CD4-positive, alpha-beta T cell treated with Interleukin-12 subunit alpha and Interleukin-12 subunit beta, for 1 hour (primary cell): ENCODE results near the gene RAI14.

Experiments used
- DNase-seq: peaks from one replicate; pipeline ENCODE4 v3.0.0-alpha.2; 2020

Gene RAI14

GRCh38 chr5:34656001-34656699, at the start of gene RAI14:
Gene RAI14 (plus strand): TSS chr5:34656328. CDS start chr5:34686920, 30,592 bp downstream.
- DNase-seq: peak; percentile 16

GRCh38 chr5:34608368-34608767, 47.8 kb upstream of the RAI14 start:
- no peak for DNase-seq

DNA sequence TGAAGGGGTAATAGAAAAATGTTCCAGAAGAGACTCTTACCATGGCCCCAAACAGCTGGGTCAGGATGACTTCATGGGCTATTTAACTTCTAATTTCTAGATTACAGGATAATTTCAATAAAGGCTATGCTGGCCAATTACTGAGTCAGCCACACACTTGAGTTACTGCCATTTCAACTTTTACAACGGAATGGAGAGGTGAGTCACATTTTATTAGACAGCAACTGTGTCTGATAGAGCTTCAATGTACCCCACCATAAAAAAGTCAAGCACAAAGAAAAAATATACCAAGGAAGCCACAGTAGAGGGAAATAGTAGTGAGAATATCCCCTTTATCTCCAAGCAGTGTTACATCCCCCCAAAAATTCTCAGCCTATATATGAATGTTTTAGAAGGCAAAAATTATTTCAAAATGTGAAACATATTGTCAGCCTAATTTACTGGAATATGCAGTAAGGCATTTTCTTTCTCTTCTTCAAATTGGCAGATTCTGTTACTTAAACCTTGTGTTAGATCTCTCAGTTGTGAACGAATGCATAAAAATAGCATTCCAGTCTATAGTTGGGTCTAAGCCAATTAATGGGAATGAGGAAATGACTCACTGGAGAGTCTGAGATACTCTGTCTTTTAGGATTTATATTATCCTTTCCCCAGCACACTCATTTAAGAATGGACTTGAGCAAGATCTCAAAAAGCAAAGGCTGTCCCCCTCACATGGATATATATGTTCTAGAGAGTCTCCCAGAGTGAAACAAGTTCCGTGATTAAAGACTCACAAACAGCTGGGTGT, 47.1 kb upstream of the RAI14 start:
- no peak for DNase-seq

DNA sequence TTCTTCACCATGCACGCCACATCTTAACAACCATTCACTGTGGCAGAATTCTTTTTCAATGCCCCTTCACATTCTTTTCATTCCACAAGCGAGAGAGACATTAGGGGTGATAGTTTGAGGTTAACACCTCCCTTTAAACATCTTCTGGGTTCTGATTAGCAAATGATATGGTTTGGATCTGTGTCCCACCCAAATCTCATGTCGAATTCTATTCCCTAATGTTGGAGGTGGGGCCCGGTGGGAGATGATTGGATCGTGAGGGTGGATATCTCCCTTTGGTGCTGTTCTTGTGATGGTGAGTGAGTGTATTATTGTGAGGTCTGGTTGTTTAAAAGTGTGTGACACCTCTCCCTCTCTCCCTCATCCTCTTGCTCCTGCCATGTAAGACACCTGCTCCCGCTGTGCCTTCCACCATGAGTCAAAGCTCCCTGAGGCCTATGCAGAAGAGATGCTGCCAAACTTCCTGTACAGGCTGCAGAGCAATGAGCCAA, 46.1 kb upstream of the RAI14 start:
- no peak for DNase-seq

- no peak for DNase-seq
Observed at GRCh38 chr5:34610546-34610945, 45.6 kb upstream of the RAI14 start.

- no peak for DNase-seq
Observed at GRCh38 chr5:34611464-34612415, 44.4 kb upstream of the RAI14 start.

- DNase-seq: no peak
Observed at GRCh38 chr5:34616651-34617050, 39.5 kb upstream of the RAI14 start.

DNA sequence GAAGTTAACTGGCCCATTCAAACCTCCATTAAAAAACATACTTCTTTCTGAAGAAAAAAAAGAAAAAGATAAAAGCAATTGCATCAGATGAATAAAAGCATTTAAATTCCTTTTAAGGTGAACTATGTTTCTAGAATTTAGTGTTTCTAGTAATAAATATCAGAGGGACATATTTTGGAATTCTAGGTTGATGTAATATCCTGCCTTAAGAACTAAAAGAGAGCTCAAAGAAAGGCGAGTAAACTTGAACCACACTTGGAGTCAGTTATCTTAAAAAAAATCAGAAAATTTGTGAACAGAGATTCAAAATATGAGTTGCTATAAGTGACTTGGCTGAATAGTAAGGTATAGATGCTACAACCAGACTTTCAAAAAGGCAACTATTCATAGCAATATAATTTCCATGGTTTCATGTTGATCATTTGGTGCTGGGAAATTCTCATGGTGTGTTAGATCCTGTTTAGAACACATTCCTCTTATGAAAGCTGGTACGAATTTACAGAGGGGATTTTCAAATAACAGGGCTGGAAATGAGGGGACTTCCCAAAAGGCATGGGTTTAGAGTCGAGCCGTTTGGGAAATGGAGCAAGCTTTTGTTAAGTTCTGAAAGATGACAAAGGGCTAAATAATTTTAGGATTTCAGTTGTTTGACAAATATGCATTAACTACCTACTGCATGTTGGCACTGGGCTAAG, 37.6 kb upstream of the RAI14 start:
- DNase-seq: no peak

DNA sequence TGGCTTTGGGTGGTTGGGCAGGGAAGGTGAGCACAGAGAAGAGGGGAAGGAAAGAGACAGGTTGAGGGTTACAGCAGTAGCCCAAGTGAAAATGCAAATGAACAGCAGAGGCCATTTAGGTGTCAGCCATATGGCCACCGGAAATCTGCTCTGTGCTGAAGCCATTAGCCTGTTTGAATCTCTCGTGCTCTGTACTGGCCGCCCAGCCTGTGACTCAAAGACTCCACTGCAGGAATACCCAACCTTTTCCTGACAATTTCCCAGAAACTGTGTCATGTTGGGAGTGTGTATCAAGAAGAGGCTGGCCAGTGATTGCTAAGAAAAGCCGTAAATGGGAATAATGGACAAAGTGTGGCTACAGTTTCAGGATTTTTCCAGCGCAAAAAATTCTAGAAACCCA, 35.9 kb upstream of the RAI14 start:
- DNase-seq: no peak

GRCh38 chr5:34621277-34622097, 34.6 kb upstream of the RAI14 start:
- no peak for DNase-seq

DNA sequence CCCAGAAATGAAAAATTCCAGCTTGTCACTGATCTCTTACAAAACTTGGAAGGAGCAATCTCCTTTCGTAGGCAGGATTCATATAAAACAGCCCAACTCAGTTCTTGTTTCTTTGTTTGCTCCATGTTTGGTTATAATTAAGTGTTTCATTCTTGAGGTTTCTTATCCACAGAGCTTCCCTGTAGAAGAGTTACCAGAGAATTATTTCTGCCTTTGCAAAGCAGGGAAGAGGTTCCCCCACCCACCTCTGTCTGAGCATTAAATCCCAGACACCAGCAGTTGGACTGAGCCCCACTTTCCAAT, 34.1 kb upstream of the RAI14 start:
- DNase-seq: no peak

DNA sequence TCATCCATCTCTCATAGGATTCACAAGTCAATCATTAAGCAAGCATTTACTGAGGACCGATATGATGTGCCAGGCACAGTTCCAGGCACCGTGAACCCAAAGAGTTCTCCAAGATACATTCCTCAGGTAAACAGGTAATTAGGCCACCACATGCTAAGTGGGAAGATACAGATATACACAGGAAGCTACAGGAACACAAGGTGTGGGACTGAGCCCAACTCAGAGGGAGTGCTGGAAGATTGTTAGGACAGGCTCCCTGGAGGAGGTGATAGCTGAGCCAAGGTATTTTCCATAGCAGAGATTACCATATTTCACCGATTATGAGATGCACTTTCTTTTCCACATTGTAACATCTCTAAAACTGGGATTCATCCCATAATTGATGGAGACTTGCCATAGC, 31.4 kb upstream of the RAI14 start:
- DNase-seq: no peak

GRCh38 chr5:34625246-34625645, 30.9 kb upstream of the RAI14 start:
- DNase-seq: no peak

DNA sequence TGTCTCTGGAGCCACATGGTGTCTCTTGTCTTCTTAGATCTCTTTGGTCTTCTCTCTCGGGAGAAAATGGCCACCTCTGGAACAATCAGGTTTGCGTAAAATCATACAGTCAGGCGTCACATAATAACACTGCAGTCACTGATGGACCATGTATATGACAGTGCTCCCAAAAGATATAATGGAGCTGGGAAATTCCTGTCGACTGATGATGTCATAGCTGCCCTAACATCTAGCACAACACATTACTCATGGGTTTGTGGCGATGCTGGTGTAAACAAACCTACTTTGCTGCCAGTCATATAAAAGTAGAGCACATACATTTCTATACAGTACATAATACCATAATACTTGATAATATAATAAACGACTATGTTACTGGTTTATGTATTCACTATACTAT, 30.1 kb upstream of the RAI14 start:
- no peak for DNase-seq

DNA sequence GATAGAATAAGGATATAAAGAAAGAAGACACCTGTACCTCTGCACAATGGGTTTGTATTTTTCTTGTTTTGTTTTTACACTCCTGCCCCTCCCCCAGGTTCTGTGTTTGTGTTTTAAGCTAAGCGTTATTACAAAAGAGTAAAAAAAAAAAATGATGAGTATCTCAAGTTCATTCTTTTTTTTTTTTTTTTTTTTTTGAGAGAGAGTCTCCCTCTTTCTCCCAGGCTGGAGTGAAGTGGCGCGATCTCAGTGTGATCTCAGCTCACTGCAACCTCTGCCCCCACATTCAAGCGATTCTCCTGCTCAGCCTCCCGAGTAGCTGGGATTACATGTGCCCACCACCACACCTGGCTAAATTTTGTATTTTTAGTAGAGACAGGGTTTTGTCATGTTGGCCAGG, 29.4 kb upstream of the RAI14 start:
- no peak for DNase-seq

DNA sequence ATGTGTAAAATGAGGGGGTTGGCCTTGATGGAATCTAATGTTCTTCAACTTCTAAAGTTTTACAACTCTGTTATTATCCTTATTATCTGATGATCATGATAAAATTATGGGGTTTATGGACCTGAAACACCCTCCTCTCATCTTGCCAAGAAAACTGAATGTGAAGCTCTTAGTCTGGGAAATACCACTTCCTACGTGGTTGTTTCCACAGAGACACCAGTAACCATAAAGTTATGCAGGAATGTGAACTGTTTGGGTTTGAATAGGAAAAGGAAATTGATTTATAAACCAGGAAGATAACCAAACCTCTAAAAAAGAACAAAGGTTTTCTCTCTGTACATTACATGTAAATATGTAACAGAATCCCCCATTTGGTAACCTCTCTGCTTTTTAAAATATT, 28.3 kb upstream of the RAI14 start:
- DNase-seq: no peak

- DNase-seq: no peak
Observed at GRCh38 chr5:34628373-34628772, 27.8 kb upstream of the RAI14 start.

- no peak for DNase-seq
Observed at GRCh38 chr5:34630596-34630995, 25.5 kb upstream of the RAI14 start.

DNA sequence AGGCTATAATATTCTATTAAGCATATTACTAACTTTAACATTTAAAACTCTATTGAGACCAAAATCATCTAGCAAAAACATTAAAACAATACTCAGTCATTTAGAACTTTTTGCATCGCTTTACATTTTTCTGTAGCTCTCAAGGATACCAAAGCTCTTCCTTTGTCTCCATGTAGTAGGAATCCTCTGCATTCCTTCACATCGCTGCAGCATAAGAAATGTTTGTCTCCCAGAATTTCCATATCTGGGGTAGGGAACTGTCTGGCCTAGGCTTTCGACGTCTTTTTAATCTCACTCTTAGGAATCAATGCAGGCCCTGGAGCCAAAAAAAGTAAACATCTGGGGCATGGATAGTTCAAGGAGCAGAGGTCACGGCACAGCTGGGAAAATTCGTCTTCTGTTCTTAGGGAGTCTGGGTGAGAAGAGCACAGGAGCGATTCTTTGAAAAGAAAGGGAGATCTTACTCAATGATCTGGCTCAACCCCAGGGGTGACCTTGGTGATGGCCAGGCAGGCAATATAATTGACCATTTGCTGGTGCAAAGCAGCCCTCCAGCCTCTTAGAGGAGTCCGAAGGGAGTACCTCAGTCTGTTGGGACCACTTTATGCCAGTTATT, 23.2 kb upstream of the RAI14 start:
- no peak for DNase-seq

DNA sequence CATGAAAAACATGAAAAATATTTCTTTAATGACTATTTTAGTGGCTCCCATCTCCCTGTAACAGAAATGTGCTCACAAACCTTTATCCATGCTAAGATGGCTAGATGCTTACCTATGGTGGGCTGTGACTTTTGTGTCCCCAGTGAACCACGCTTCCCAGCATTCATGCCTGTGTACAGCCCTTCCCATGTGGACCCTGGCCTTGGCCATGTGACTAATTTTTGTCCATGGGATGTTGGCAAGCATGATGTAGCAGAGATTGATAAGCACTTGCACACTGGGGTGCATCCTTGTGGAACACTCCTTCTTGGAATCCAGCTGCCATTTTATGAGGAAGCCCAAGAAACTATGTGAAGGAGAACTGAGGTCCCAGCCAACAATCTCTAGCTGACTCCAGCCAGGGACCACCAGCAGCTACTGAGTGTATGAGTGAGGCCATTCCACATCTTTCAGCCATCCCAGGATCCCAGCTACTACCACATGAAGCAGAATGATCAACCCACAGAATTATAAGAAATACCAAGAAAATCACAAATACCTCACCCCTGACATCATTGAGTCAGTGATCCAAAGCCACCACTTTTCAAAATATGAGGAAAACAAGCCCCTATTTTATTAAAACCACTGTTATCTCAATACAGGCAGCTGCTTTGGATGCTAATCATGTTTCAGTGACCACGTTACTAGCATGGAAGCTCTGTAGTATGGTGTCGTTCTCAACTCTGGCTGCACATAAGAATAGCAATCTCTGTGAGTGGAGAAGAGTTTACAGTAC, 16.1 kb upstream of the RAI14 start:
- DNase-seq: no peak
